H9 (cell line): ENCODE measurements around the gene BTLA. TPM values are rescaled to one million over a fixed set of nuclear protein-coding genes. Genes with fewer than 3 reads are reported as not detected.

Experiments used
- DNase-seq: peaks from one replicate; pipeline ENCODE4 v3.0.0-alpha.2; 2017
- H2AFZ ChIP-seq: one replicate; pipeline ENCODE4 v1.6.1; 2013; ENCODE audit warnings: mild to moderate bottlenecking, low read length, control low read depth, moderate library complexity
- H2AK5ac ChIP-seq: 2 replicates; pipeline ENCODE4 v1.6.1; 2013; ENCODE audit warnings: low read length, control low read depth, mixed read lengths; ENCODE audit not compliant: insufficient read length
- H2BK120ac ChIP-seq: one replicate; pipeline ENCODE4 v1.6.1; 2013; ENCODE audit warnings: low read depth, mild to moderate bottlenecking, low read length, control low read depth, inconsistent platforms; ENCODE audit not compliant: poor library complexity, severe bottlenecking
- H2BK12ac ChIP-seq: 2 replicates; pipeline ENCODE4 v1.6.1; 2013; ENCODE audit warnings: low read length, control low read depth, mixed read lengths, low read depth; ENCODE audit not compliant: insufficient read length
- H2BK15ac ChIP-seq: 2 replicates; pipeline ENCODE4 v1.6.1; 2013; ENCODE audit warnings: low read depth, low read length, control low read depth
- H2BK20ac ChIP-seq: one replicate; pipeline ENCODE4 v1.6.1; 2013; ENCODE audit warnings: low read depth, mild to moderate bottlenecking, low read length, control low read depth, inconsistent platforms; ENCODE audit not compliant: poor library complexity, severe bottlenecking
- H2BK5ac ChIP-seq: 2 replicates; pipeline ENCODE4 v1.6.1; 2013; ENCODE audit warnings: low read length, control low read depth, mixed read lengths; ENCODE audit not compliant: insufficient read length
- H3K14ac ChIP-seq: 2 replicates; pipeline ENCODE4 v1.6.1; 2013; ENCODE audit warnings: low read length, control low read depth; ENCODE audit not compliant: insufficient read depth
- H3K18ac ChIP-seq: 2 replicates; pipeline ENCODE4 v1.6.1; 2013; ENCODE audit warnings: low read depth, mild to moderate bottlenecking, mixed read lengths, low read length, control low read depth; ENCODE audit not compliant: insufficient read length
- H3K23ac ChIP-seq: 2 replicates; pipeline ENCODE4 v1.6.1; 2013; ENCODE audit warnings: low read length, control low read depth, mixed read lengths, low read depth; ENCODE audit not compliant: insufficient read length
- H3K23me2 ChIP-seq: 2 replicates; pipeline ENCODE4 v1.6.1; 2013; ENCODE audit warnings: low read depth, mild to moderate bottlenecking, mixed read lengths, low read length, control low read depth; ENCODE audit not compliant: insufficient read length, poor library complexity, severe bottlenecking
- H3K27ac ChIP-seq: 2 replicates; pipeline ENCODE4 v1.5.1; 2013; ENCODE audit warnings: low read length, control low read depth, mixed read lengths, low read depth; ENCODE audit not compliant: insufficient read length
- H3K27me3 ChIP-seq: 2 replicates; pipeline ENCODE4 v1.6.1; 2013; ENCODE audit warnings: low read length, control low read depth, inconsistent platforms; ENCODE audit not compliant: insufficient read depth
- H3K4ac ChIP-seq: 2 replicates; pipeline ENCODE4 v1.6.1; 2013; ENCODE audit warnings: low read depth, mild to moderate bottlenecking, control low read depth, inconsistent platforms, low read length, moderate library complexity
- H3K4me1 ChIP-seq: 2 replicates; pipeline ENCODE4 v1.6.1; 2013; ENCODE audit warnings: low read length, control low read depth, inconsistent platforms; ENCODE audit not compliant: insufficient read depth
- H3K4me2 ChIP-seq: 2 replicates; pipeline ENCODE4 v1.6.1; 2013; ENCODE audit warnings: low read length, control low read depth, mixed read lengths; ENCODE audit not compliant: insufficient read length, insufficient read depth
- H3K56ac ChIP-seq: 2 replicates; pipeline ENCODE4 v1.6.1; 2013; ENCODE audit warnings: low read depth, mild to moderate bottlenecking, mixed read lengths, low read length, control low read depth; ENCODE audit not compliant: insufficient read length
- H3K79me1 ChIP-seq: 2 replicates; pipeline ENCODE4 v1.6.1; 2013; ENCODE audit warnings: low read depth, mild to moderate bottlenecking, moderate library complexity, low read length, control low read depth, inconsistent platforms; ENCODE audit not compliant: insufficient read depth, poor library complexity, severe bottlenecking
- H3K79me2 ChIP-seq: 2 replicates; pipeline ENCODE4 v1.6.1; 2013; ENCODE audit warnings: low read length, control low read depth, inconsistent platforms; ENCODE audit not compliant: insufficient read depth
- H3K9ac ChIP-seq: 2 replicates; pipeline ENCODE4 v1.6.1; 2013; ENCODE audit warnings: low read length, control low read depth, mixed read lengths; ENCODE audit not compliant: insufficient read length; ENCODE audit errors: extremely low read depth
- H3K9me3 ChIP-seq: one replicate; pipeline ENCODE4 v1.6.1; 2013; ENCODE audit warnings: low read depth, low read length, inconsistent platforms; ENCODE audit not compliant: control insufficient read depth
- H3T11ph ChIP-seq: one replicate; pipeline ENCODE4 v1.6.1; 2013; ENCODE audit warnings: mild to moderate bottlenecking, low read length, control low read depth, inconsistent platforms
- H4K20me1 ChIP-seq: one replicate; pipeline ENCODE4 v1.6.1; 2013; ENCODE audit not compliant: control insufficient read depth, insufficient read length, insufficient read depth
- H4K5ac ChIP-seq: 2 replicates; pipeline ENCODE4 v1.6.1; 2013; ENCODE audit warnings: low read depth, mild to moderate bottlenecking, mixed read lengths, low read length, control low read depth; ENCODE audit not compliant: insufficient read length
- H4K8ac ChIP-seq: replicated peaks from 2 replicates; pipeline ENCODE4 v1.6.1; 2013; ENCODE audit warnings: low read length, control low read depth, mixed read lengths, low read depth; ENCODE audit not compliant: insufficient read length
- H4K91ac ChIP-seq: 2 replicates; pipeline ENCODE4 v1.6.1; 2013; ENCODE audit warnings: low read depth, mild to moderate bottlenecking, moderate library complexity, mixed read lengths, low read length, control low read depth; ENCODE audit not compliant: insufficient read length
- H3K27ac Mint-ChIP-seq, 3 experiments: 2 replicates in 2 of 3; 3 replicates in 1 of 3; pipeline ENCODE4 v1.8.0; 2020 to 2021; ENCODE audit warnings: mixed read lengths in 3 of 3, mild to moderate bottlenecking in 1 of 3, moderate library complexity in 1 of 3
- H3K27me3 Mint-ChIP-seq: 2 replicates; pipeline ENCODE4 v1.8.0; 2021; ENCODE audit warnings: low read depth, mild to moderate bottlenecking, moderate library complexity, mixed read lengths
- H3K36me3 Mint-ChIP-seq, 3 experiments: 2 replicates in 2 of 3; 3 replicates in 1 of 3; pipeline ENCODE4 v1.8.0; 2020 to 2021; ENCODE audit warnings: low read depth in 3 of 3, mixed read lengths in 3 of 3; ENCODE audit not compliant: insufficient read depth in 1 of 3
- H3K4me1 Mint-ChIP-seq, 2 experiments: 2 replicates each; pipeline ENCODE4 v1.8.0; 2020; ENCODE audit warnings: mixed read lengths in 2 of 2
- H3K4me3 Mint-ChIP-seq, 2 experiments: 2 replicates in 1 of 2; 3 replicates in 1 of 2; pipeline ENCODE4 v1.8.0; 2020 to 2021; ENCODE audit warnings: mild to moderate bottlenecking in 2 of 2, mixed read lengths in 2 of 2, moderate library complexity in 1 of 2
- H3K9me3 Mint-ChIP-seq, 2 experiments: 2 replicates in 1 of 2; 3 replicates in 1 of 2; pipeline ENCODE4 v1.8.0; 2020; ENCODE audit warnings: mild to moderate bottlenecking in 2 of 2, mixed read lengths in 2 of 2, moderate library complexity in 1 of 2
- WGBS: extraction: QIAGEN DNeasy Blood & Tissue Kit; methylation state at CpG from one replicate; pipeline ENCODE4 v1.1.7; 2013; ENCODE audit warnings: missing lambda C conversion rate, low lambda C conversion rate, mixed read lengths; ENCODE audit not compliant: insufficient read length; ENCODE audit errors: extremely low coverage; 5-methylcytosine and 5-hydroxymethylcytosine counted together
- total RNA-seq: library from RNA; stranded (reverse); gene quantifications from 2 replicates; pipeline ENCODE4 v1.2.1, GENCODE V29; 2021
- TF ChIP-seq, protein P1 (sequence below): fragments of 200-600 bp; sonication (generic); conservative IDR thresholded peaks from 3 replicates; pipeline ENCODE4 v1.8.0; 2021; ENCODE audit warnings: antibody characterized with exemption, mild to moderate bottlenecking

Gene BTLA
- total RNA-seq, 1 experiment from 2014 or later: not detected

DNA sequence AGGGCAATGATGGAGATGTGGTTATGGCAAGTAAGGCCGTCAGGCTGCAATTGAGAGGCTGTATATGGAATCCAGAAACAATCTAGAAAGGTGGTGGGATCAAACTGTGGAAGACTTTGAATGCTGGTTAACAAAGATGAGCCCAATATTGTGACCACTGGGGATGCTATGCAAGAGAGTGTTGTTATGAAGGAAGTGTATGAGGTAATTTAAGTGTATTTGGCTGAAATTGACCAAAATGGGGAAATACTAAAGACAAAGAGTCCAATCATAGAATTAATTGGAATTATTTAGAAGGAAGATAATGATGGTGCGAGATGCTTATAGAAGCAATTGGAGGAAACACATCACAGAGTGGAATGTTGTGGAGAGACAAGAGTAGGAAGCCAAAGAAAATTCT is 24.5 kb downstream of the BTLA start:
- no peak overlapping the region for H3T11ph ChIP-seq
- H3K14ac ChIP-seq: no peak overlapping the region
- no peak overlapping the region for H2BK5ac ChIP-seq
- WGBS: no CpG with 5 or more reads among the region's 2 CpGs
- no peak overlapping the region for H3K56ac ChIP-seq
- no peak overlapping the region for H2BK15ac ChIP-seq
- H4K20me1 ChIP-seq: no peaks in the 10 kb centered on the region
- no peak overlapping the region for H4K5ac ChIP-seq
- no peaks in the 10 kb centered on the region for H3K27me3 ChIP-seq
- TF ChIP-seq, protein P1, sequence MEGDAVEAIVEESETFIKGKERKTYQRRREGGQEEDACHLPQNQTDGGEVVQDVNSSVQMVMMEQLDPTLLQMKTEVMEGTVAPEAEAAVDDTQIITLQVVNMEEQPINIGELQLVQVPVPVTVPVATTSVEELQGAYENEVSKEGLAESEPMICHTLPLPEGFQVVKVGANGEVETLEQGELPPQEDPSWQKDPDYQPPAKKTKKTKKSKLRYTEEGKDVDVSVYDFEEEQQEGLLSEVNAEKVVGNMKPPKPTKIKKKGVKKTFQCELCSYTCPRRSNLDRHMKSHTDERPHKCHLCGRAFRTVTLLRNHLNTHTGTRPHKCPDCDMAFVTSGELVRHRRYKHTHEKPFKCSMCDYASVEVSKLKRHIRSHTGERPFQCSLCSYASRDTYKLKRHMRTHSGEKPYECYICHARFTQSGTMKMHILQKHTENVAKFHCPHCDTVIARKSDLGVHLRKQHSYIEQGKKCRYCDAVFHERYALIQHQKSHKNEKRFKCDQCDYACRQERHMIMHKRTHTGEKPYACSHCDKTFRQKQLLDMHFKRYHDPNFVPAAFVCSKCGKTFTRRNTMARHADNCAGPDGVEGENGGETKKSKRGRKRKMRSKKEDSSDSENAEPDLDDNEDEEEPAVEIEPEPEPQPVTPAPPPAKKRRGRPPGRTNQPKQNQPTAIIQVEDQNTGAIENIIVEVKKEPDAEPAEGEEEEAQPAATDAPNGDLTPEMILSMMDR: no peak
- no peaks in the 10 kb centered on the region for H3K4me1 ChIP-seq
- H3K23me2 ChIP-seq: no peaks in the 10 kb centered on the region
- H2BK20ac ChIP-seq: no peak overlapping the region
- H3K23ac ChIP-seq: no peak overlapping the region
- H3K4ac ChIP-seq: no peak overlapping the region
- no peak overlapping the region for H2BK120ac ChIP-seq
- no peak overlapping the region for H3K9ac ChIP-seq
- no peak overlapping the region for H3K4me2 ChIP-seq
- H3K79me2 ChIP-seq: no peaks in the 10 kb centered on the region
- no peaks in the 10 kb centered on the region for H3K27me3 Mint-ChIP-seq
- no peak overlapping the region for H4K91ac ChIP-seq
- H2BK12ac ChIP-seq: no peak overlapping the region
- no peaks in the 10 kb centered on the region for H3K9me3 ChIP-seq
- peaks cover 5 to 8% of the 10 kb centered on the region in 2 experiments; a peak in 3 of 4 replicates for H3K4me1 Mint-ChIP-seq
- no peak overlapping the region for H3K4me3 Mint-ChIP-seq
- no peaks in the 10 kb centered on the region for H3K79me1 ChIP-seq
- DNase-seq: no peak
- H3K27ac ChIP-seq: no peak overlapping the region
- no peak overlapping the region for H2AFZ ChIP-seq
- H2AK5ac ChIP-seq: no peak overlapping the region
- no peak overlapping the region for H3K18ac ChIP-seq
- H3K36me3 Mint-ChIP-seq: no peaks in the 10 kb centered on the region
- H3K9me3 Mint-ChIP-seq: no peaks in the 10 kb centered on the region
- H3K27ac Mint-ChIP-seq: no peak overlapping the region
- H4K8ac ChIP-seq: no peak overlapping the region
